HEK293T (cell line): ENCODE measurements around the gene RELCH.

Experiments
- ARNT ChIP-seq: fragments of 450-650 bp; IDR thresholded peaks from 2 replicates; pipeline ENCODE4 v1.6.1; 2017; ENCODE audit warnings: mild to moderate bottlenecking
- BHLHE40 ChIP-seq: fragments of 450-650 bp; IDR thresholded peaks from 2 replicates; pipeline ENCODE4 v1.6.1; 2016; ENCODE audit warnings: mild to moderate bottlenecking, moderate library complexity, borderline replicate concordance
- CTBP1 ChIP-seq: fragments of 450-650 bp; IDR thresholded peaks from 2 replicates; pipeline ENCODE4 v1.6.1; 2016; ENCODE audit warnings: borderline replicate concordance
- ELF4 ChIP-seq: fragments of 450-650 bp; IDR thresholded peaks from 2 replicates; pipeline ENCODE4 v1.6.1; 2017; ENCODE audit warnings: antibody characterized with exemption
- FOXK2 ChIP-seq: fragments of 450-650 bp; IDR thresholded peaks from 2 replicates; pipeline ENCODE4 v1.6.1; 2016; ENCODE audit warnings: mild to moderate bottlenecking
- FOXM1 ChIP-seq: fragments of 450-650 bp; IDR thresholded peaks from 2 replicates; pipeline ENCODE4 v1.6.1; 2017; ENCODE audit warnings: mild to moderate bottlenecking, borderline replicate concordance
- NFRKB ChIP-seq: fragments of 450-650 bp; IDR thresholded peaks from 2 replicates; pipeline ENCODE4 v1.6.1; 2016; ENCODE audit warnings: mild to moderate bottlenecking, moderate library complexity
- PKNOX1 ChIP-seq: fragments of 450-650 bp; IDR thresholded peaks from 2 replicates; pipeline ENCODE4 v1.6.1; 2016
- SUZ12 ChIP-seq: fragments of 450-650 bp; IDR thresholded peaks from 2 replicates; pipeline ENCODE4 v1.6.1; 2016; ENCODE audit warnings: mild to moderate bottlenecking
- TARDBP ChIP-seq: fragments of 450-650 bp; IDR thresholded peaks from 2 replicates; pipeline ENCODE4 v1.6.1; 2016
- ZNF384 ChIP-seq: fragments of 450-650 bp; IDR thresholded peaks from 2 replicates; pipeline ENCODE4 v1.6.1; 2016

GRCh38 chr18:62211325-62211828, 24.3 kb downstream of the RELCH start:
- TF ChIP-seq PKNOX1 (no peak), ELF4 (no peak), BHLHE40 (no peak), SUZ12 (no peak), ZNF384 (no peak), ARNT (no peak), TARDBP (no peak), CTBP1 (no peak), FOXM1 (no peak), NFRKB (no peak), FOXK2 (no peak)
